HG03196 (cell line): ENCODE data around the gene NT5C3A.
"Not testable (repeated sequence)": the region's sequence is repeated elsewhere in the genome, so short reads cannot be mapped to it uniquely, and the experiment has no call there.

Experiments
- ATAC-seq: cut with Tn5 transposase; IDR thresholded peaks from one replicate; pipeline ENCODE4 v1.9.1; 2021; ENCODE audit not compliant: unreplicated experiment

Gene NT5C3A

GRCh38 chr7:32991068-32991585 is 71.4 kb downstream of the NT5C3A start:
- ATAC-seq: not testable (repeated sequence)

DNA sequence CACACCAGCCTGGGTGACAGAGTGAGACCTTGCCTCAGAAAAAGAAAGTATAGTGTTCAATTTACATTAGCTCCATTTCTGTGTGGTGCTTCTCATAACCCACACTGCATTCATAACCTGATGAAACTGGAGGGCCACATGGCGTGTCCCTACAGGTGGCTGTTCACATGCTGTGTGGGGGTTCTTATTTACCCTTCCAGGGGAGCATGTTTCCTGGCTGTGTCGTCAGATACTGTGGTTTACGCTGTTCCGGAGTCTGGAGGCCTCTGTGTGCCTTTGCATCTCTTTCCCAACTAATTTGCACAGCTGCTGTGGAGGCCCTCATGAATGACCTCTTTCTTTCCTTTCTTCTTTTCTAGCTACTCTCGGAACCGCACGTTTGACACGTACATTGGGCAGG is 74.4 kb downstream of the NT5C3A start:
- ATAC-seq: peak; percentile 80

GRCh38 chr7:32979902-32980301 is 82.7 kb downstream of the NT5C3A start:
- not testable (repeated sequence) for ATAC-seq

DNA sequence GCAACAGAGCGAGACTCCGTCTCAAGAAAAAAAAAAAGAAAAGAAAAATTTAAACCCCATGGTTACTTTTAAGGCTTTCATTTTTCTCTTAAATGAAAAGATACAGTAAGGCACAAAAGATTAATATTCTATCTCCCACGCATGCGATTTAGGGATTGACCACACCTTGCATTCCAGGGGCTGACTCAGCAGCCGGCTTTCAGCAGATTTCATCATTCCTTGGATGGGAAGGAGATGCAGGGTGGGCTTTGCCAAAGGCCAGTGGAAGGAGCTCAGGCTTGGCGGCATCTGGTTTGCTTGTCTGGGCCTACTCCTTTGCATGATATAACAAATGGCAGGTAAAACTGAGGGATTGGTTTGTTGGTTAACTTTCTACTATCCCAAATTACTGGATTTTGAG is 83.3 kb downstream of the NT5C3A start:
- not testable (repeated sequence) for ATAC-seq

DNA sequence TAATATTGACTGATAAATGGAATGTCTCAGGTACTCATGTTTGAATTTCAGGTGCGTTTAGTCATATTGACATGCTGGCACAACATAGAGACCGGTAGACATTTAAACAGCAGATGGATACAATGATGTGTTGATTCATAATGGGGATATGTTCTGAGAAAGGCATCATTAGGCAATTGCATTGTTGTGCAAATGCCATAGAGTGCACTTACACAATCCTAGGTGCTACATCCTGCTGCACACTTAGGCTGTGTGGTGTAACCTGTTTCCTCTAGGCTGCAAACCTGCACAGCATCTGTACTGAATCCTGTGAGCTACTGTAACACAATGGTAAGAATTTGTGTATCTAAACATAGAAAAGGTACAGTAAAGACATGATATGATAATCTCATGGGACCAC is 85.4 kb downstream of the NT5C3A start:
- not testable (repeated sequence) for ATAC-seq

GRCh38 chr7:32971967-32972366 is 90.6 kb downstream of the NT5C3A start:
- not testable (repeated sequence) for ATAC-seq

DNA sequence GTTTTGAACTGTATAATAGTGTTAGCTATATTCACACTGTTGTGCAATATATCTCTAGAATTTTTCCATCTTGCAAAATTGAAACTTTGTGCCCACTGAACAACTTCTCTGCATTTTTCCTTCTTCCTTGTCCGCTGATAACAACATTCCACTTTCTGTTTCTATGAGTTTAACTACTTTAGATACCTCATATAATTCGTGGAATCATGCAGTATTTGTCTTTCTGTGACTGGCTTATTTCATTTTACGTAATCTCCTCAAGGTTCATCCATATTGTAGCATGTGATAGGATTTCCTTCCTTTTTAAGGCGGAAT is 95.4 kb downstream of the NT5C3A start:
- not testable (repeated sequence) for ATAC-seq

GRCh38 chr7:32966489-32967267 is 95.9 kb downstream of the NT5C3A start:
- not testable (repeated sequence) for ATAC-seq

DNA sequence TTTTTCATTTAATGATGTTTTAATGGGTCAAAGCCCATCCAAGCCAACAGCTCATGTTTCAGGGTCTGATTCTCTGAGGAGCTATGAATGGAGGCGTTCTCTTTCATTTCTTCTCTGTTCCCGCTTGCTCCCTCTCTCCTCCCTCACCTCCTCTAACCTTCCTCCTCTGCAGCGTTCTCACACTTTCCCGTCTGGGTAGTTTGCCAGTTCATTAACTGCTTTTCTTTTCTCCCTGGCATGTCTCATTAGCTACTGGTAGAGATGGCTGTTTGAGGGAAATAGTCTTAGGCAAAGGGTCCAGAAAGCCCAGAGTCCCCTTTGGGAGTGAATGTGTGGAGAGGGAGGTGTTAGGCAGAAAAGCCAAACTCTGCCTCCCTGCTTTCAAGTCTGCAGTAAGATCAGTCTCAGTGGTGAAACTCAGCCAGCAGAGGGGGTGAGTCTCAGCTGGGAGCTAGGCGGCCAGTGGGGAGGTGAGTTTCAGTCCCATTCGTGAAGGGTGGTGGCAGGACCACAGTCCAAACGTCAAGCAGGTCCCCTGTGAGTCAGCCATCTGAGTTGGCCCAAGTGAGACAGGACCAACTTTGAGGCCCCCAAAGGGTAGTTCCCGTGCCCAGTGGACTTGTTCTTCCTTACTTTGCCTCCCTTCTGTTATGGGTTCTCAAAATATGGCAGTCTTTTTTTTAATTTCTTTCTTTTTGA is 98.0 kb downstream of the NT5C3A start:
- peak; percentile 92 for ATAC-seq
